Activated CD4-positive, alpha-beta memory T cell treated with anti-CD3 and anti-CD28 coated beads for 36 hours (primary cell): Measurements from ENCODE around the gene HMGN4. TPM values are rescaled to one million over a fixed set of nuclear protein-coding genes. Genes with fewer than 3 reads are reported as not detected.

Experiments
- CTCF ChIA-PET: fragments of 350-600 bp; sonication (Branson Sonifier 250); formaldehyde crosslinking; loops from one replicate; lab custom pipeline; 2021; ENCODE audit warnings: antibody characterized with exemption, inconsistent platforms; lab: Charles Lee
- POLR2A ChIA-PET: fragments of 350-600 bp; sonication (Branson Sonifier 250); formaldehyde crosslinking; loops from one replicate; lab custom pipeline; 2021; ENCODE audit warnings: antibody characterized with exemption; lab: Charles Lee
- DNase-seq: peaks from one replicate; pipeline ENCODE4 v3.0.0-alpha.2; 2020
- H3K27ac Mint-ChIP-seq: one replicate; pipeline ENCODE4 v1.8.0; 2021; ENCODE audit warnings: mixed read lengths
- H3K27me3 Mint-ChIP-seq: one replicate; pipeline ENCODE4 v1.8.0; 2021; ENCODE audit warnings: mixed read lengths
- H3K36me3 Mint-ChIP-seq: one replicate; pipeline ENCODE4 v1.8.0; 2021; ENCODE audit warnings: mixed read lengths
- H3K4me1 Mint-ChIP-seq: one replicate; pipeline ENCODE4 v1.8.0; 2021; ENCODE audit warnings: low read depth, mixed read lengths
- H3K4me3 Mint-ChIP-seq: one replicate; pipeline ENCODE4 v1.8.0; 2021; ENCODE audit warnings: mild to moderate bottlenecking, mixed read lengths
- H3K9me3 Mint-ChIP-seq: one replicate; pipeline ENCODE4 v1.8.0; 2021; ENCODE audit warnings: mixed read lengths
- intact Hi-C: fragments of 100-400 bp; cut with micrococcal nuclease; formaldehyde crosslinking; loops from one replicate; pipeline ENCODE4 v1.15.1; 2023
- total RNA-seq, 2 experiments: library from RNA; stranded (reverse); gene quantifications; one replicate each; pipeline ENCODE4 v1.2.3, GENCODE V29; 2021

HMGN4 gene
- total RNA-seq, 2 experiments from 2014 or later = 93.2 to 96.0 TPM

DNA sequence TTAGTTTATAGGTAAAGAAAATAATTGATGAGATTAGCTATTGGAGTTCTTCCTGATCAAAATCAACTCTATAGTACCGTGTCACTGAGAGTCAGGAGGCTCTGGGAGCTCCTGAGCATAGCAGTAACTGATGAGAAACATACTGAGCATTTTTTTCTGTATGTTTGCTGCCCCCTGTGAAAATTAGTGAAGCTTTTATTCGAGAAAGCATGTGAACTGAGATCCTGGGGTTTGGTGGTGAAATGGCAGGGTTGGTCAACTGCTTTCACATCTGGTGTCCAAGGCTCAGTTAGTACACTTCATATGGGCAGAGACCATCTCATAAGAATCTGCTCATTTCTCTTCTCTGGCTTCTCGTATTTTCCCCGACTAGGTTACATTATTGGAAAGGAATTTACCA lies 54.5 kb downstream of the HMGN4 start:
- intact Hi-C loops = loop anchor here (10.0 kb wide), 1 partner anchor 1302 kb away; a partner anchor contains a TSS
- CTCF ChIA-PET = interaction anchor here (0.8 to 6.2 kb wide), 4 partner anchors 8 to 251 kb away, joined by 3 to 179 read pairs (median 6); no protein-coding TSS in a partner anchor
- no peak overlapping the region for H3K27ac Mint-ChIP-seq
- H3K4me3 Mint-ChIP-seq = no peak overlapping the region
- no peaks in the 10 kb centered on the region for H3K9me3 Mint-ChIP-seq
- peaks cover 10% of the 10 kb centered on the region for H3K4me1 Mint-ChIP-seq
- peaks cover 27% of the 10 kb centered on the region for H3K27me3 Mint-ChIP-seq
- DNase-seq = no peak
- POLR2A ChIA-PET = no interaction called here
- no peaks in the 10 kb centered on the region for H3K36me3 Mint-ChIP-seq

GRCh38 chr6:26593278-26594130 lies 55.3 kb downstream of the HMGN4 start:
- ChIA-PET POLR2A (no interaction called here), CTCF (interaction anchor here (0.8 to 6.2 kb wide), 3 partner anchors 9 to 252 kb away, joined by 3 to 179 read pairs (median 3); no protein-coding TSS in a partner anchor)
- Mint-ChIP-seq H3K4me1 (peaks cover 18% of the 10 kb centered on the region), H3K4me3 (no peak overlapping the region), H3K36me3 (peaks cover 6% of the 10 kb centered on the region), H3K27me3 (peaks cover 27% of the 10 kb centered on the region), H3K27ac (no peak overlapping the region), H3K9me3 (no peaks in the 10 kb centered on the region)
- intact Hi-C loops = loop anchor here (10.0 kb wide), 1 partner anchor 1301 kb away; a partner anchor contains a TSS
- DNase-seq = no peak

DNA sequence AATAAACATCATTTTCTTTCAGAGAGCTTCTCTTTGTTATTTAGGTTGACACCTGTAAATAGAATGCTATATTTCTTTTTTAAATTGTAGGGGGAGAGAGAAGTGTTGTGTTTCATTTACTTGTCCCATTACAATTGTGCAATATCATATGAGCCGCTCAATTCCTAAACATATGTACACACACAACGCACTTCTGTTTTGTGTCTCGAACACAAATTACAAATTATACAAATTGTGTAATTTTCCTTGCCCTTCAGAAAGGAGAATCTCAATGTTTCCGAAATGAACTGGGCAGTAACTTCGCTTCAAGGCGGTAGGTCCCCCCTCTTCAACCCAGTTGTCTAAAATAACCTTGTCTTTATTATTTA lies 55.9 kb downstream of the HMGN4 start:
- H3K27me3 Mint-ChIP-seq = peaks cover 26% of the 10 kb centered on the region
- H3K9me3 Mint-ChIP-seq = no peaks in the 10 kb centered on the region
- no peak overlapping the region for H3K27ac Mint-ChIP-seq
- H3K36me3 Mint-ChIP-seq = peaks cover 10% of the 10 kb centered on the region
- no peak for DNase-seq
- POLR2A ChIA-PET = interaction anchor here (0.6 kb wide), 1 partner anchor 94 kb away, joined by 3 read pairs; no protein-coding TSS in a partner anchor
- intact Hi-C loops = loop anchor here (10.0 kb wide), 1 partner anchor 1301 kb away; a partner anchor contains a TSS
- CTCF ChIA-PET = interaction anchor here (1.1 to 6.2 kb wide), 3 partner anchors 9 to 40 kb away, joined by 3 to 179 read pairs (median 21); no protein-coding TSS in a partner anchor
- H3K4me1 Mint-ChIP-seq = peaks cover 22% of the 10 kb centered on the region
- H3K4me3 Mint-ChIP-seq = no peak overlapping the region

DNA sequence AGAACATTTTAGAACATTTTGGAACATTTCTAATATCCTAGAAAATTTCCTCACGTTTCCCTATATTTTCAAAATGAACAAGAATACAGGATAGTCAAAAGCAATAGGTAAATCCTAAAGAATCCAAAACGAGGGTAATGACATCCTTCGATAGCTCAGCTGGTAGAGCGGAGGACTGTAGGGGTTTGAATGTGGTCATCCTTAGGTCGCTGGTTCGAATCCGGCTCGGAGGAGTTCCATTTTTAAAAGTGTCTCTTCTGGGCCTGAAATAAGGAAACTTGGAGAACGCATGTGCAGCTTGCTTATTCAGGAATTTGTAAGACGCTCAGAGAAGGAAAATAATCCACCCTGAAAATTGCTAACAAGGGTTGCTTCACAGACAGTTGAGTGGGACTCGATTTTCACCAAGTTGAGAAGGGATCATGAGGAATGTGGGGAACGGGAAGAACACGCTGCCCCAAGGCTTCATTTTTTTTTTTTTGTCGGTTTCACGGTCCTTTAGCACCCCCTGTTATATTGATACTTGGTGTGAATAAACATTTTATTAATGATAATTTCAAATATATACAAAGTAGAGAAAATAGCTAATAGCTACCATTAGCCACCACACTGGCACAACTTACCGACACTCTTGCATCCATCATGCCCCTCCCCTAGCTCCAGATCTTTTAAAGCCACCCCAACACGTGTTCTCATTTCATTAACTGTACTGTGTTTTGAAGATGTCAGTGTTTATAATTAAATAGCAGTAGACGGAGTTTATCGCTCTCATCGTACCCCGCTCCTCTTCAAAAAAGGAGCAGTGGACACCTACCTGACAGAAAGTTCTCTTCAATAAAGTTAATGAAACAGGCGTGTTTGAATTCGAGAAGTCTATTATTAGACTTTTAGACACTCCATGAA lies 56.8 kb downstream of the HMGN4 start:
- intact Hi-C loops = loop anchor here (1.0 to 10.0 kb wide), 5 partner anchors 23 to 1300 kb away; partner anchors contain the start of gene HMGN4
- Mint-ChIP-seq H3K27ac (peak overlapping the region; percentile 40), H3K36me3 (peaks cover 16% of the 10 kb centered on the region), H3K4me3 (peak overlapping the region; percentile 21), H3K9me3 (no peaks in the 10 kb centered on the region), H3K4me1 (peaks cover 30% of the 10 kb centered on the region), H3K27me3 (peaks cover 26% of the 10 kb centered on the region)
- ChIA-PET POLR2A (interaction anchor here (0.6 to 1.5 kb wide), 8 partner anchors 22 to 575 kb away, joined by 3 to 9 read pairs (median 4); partner anchors contain the start of gene HMGN4), CTCF (interaction anchor here (0.6 to 6.2 kb wide), 33 partner anchors 9 to 1103 kb away, joined by 3 to 179 read pairs (median 4); partner anchors contain the start of genes HMGN4 and ZNF322)
- DNase-seq = peak; percentile 72

- peaks cover 38% of the 10 kb centered on the region for H3K4me1 Mint-ChIP-seq
- DNase-seq = peak; percentile 92
- intact Hi-C loops = loop anchor here (1.0 to 10.0 kb wide), 8 partner anchors 18 to 1299 kb away; partner anchors contain the start of gene HMGN4
- H3K4me3 Mint-ChIP-seq = no peak overlapping the region
- peaks cover 26% of the 10 kb centered on the region for H3K27me3 Mint-ChIP-seq
- no peaks in the 10 kb centered on the region for H3K9me3 Mint-ChIP-seq
- CTCF ChIA-PET = interaction anchor here (0.6 to 6.2 kb wide), 31 partner anchors 10 to 1157 kb away, joined by 3 to 179 read pairs (median 5); partner anchors contain the start of genes HMGN4 and ZNF322
- H3K27ac Mint-ChIP-seq = no peak overlapping the region
- POLR2A ChIA-PET = interaction anchor here (0.7 to 1.5 kb wide), 7 partner anchors 23 to 575 kb away, joined by 3 to 9 read pairs (median 4); partner anchors contain the start of gene HMGN4
- H3K36me3 Mint-ChIP-seq = peaks cover 16% of the 10 kb centered on the region
Measured at GRCh38 chr6:26595669-26596269, 57.6 kb downstream of the HMGN4 start.

Other genes with a start within 250 kb of the HMGN4 start
- 10 to 100 TPM; 59.5 to 64.8 TPM for gene BTN3A2, start 173.2 kb upstream of the HMGN4 start, total RNA-seq
- gene BTN2A2, start 155.3 kb upstream of the HMGN4 start, total RNA-seq = 10 to 100 TPM; 22.3 to 25.8 TPM
- 10 to 100 TPM; 36.5 to 39.0 TPM for gene BTN3A1, start 136.1 kb upstream of the HMGN4 start, total RNA-seq
- 10 to 100 TPM; 31.3 to 36.0 TPM for gene BTN3A3, start 97.9 kb upstream of the HMGN4 start, total RNA-seq
- 10 to 100 TPM; 17.6 to 19.6 TPM for gene BTN2A1, start 80.4 kb upstream of the HMGN4 start, total RNA-seq
- gene BTN1A1, start 38.1 kb upstream of the HMGN4 start, total RNA-seq = not detected
- gene ABT1, start 58.6 kb downstream of the HMGN4 start, total RNA-seq = 10 to 100 TPM; 22.6 to 22.7 TPM
- gene ZNF322, start 121.4 kb downstream of the HMGN4 start, total RNA-seq = 10 to 100 TPM; 10.4 to 11.3 TPM